HepG2 (cell line): Measurements from ENCODE around the gene TBCD. TPM values are rescaled to one million over a fixed set of nuclear protein-coding genes. Genes with fewer than 3 reads are reported as not detected.

Source experiments
- polyA plus RNA-seq, 8 experiments: library from polyadenylated mRNA; depleted of rRNA in 3 of 8; stranded (reverse) in 7 of 8; unstranded in 1 of 8; fragments of >200 nt; fragmentation: Illumina TruSeq in 4 of 8; extraction: Trizol in 4 of 8; gene quantifications; 2 replicates each; pipeline versions ENCODE4 v1.2.1 to v1.2.3, GENCODE V29; 2011 to 2016; ENCODE audit warnings: low read depth in 4 of 8, missing spikeins in 1 of 8, mixed read lengths in 1 of 8; ENCODE audit not compliant: insufficient read depth in 1 of 8
- total RNA-seq, 5 experiments: library from RNA; depleted of rRNA; stranded (reverse); fragments of >200 nt; fragmentation: Illumina TruSeq; extraction: Trizol; gene quantifications; 2 replicates each; pipeline ENCODE4 v1.2.3, GENCODE V29; 2016; ENCODE audit warnings: low read depth in 1 of 5

Gene TBCD
- total and polyA plus RNA-seq, 2 of the 13 experiments (the other 11 are each of a cell fraction or from before 2014, with no cell fraction given) = 33.9 to 54.8 TPM

Other genes starting within 250 kb of the TBCD start
- 47.7 and 67.2 TPM in 2 replicates for gene FOXK2, start 232.3 kb upstream of the TBCD start, total RNA-seq (2016; rRNA removed; fragmentation: Illumina TruSeq; extraction: Trizol)
- 67.1 and 73.1 TPM in 2 replicates for gene FOXK2, start 232.3 kb upstream of the TBCD start, polyA plus RNA-seq (2011; rRNA removed)
- gene WDR45B, start 103.6 kb upstream of the TBCD start, total RNA-seq (2016; rRNA removed; fragmentation: Illumina TruSeq; extraction: Trizol) = 86.2 and 88.8 TPM in 2 replicates
- gene WDR45B, start 103.6 kb upstream of the TBCD start, polyA plus RNA-seq (2011; rRNA removed) = 153 and 155 TPM in 2 replicates
- 4.4 and 6.2 TPM in 2 replicates for gene RAB40B, start 53.4 kb upstream of the TBCD start, total RNA-seq (2016; rRNA removed; fragmentation: Illumina TruSeq; extraction: Trizol)
- 6.5 and 7.2 TPM in 2 replicates for gene RAB40B, start 53.4 kb upstream of the TBCD start, polyA plus RNA-seq (2011; rRNA removed)
- 28.2 and 36.1 TPM in 2 replicates for gene FN3KRP, start 35.4 kb upstream of the TBCD start, total RNA-seq (2016; rRNA removed; fragmentation: Illumina TruSeq; extraction: Trizol)
- gene FN3KRP, start 35.4 kb upstream of the TBCD start, polyA plus RNA-seq (2011; rRNA removed) = 22.1 and 22.4 TPM in 2 replicates
- 12.2 and 22.0 TPM in 2 replicates for gene FN3K, start 16.4 kb upstream of the TBCD start, total RNA-seq (2016; rRNA removed; fragmentation: Illumina TruSeq; extraction: Trizol)
- 3.5 and 5.7 TPM in 2 replicates for gene FN3K, start 16.4 kb upstream of the TBCD start, polyA plus RNA-seq (2011; rRNA removed)
- not detected in 2 replicates for gene ZNF750, start 88.0 kb downstream of the TBCD start, total RNA-seq (2016; rRNA removed; fragmentation: Illumina TruSeq; extraction: Trizol)
- gene ZNF750, start 88.0 kb downstream of the TBCD start, polyA plus RNA-seq (2011; rRNA removed) = not detected in 2 replicates